ENCODE measurements around the gene TEK. TPM values are rescaled to one million over a fixed set of nuclear protein-coding genes. Genes with fewer than 3 reads are reported as not detected.
"Not testable (repeated sequence)": the region's sequence is repeated elsewhere in the genome, so short reads cannot be mapped to it uniquely, and the experiment has no call there.

TEK gene
- total and polyA plus RNA-seq, 9 of the 15 experiments (the other 6 are each of a cell fraction or from before 2014, with no cell fraction given): 0.03 to 0.13 (median 0.06) TPM

- TF ChIP-seq, protein P1, sequence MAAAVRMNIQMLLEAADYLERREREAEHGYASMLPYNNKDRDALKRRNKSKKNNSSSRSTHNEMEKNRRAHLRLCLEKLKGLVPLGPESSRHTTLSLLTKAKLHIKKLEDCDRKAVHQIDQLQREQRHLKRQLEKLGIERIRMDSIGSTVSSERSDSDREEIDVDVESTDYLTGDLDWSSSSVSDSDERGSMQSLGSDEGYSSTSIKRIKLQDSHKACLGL (CRISPR knock-in tag; IDR thresholded peaks at IDR 0.05; ENCODE audit: borderline replicate concordance, poor library complexity, severe bottlenecking): no peak
- TF ChIP-seq NFIC (IDR thresholded peaks at IDR 0.05): no peak
- TF ChIP-seq ZNF518B (CRISPR knock-in tag; IDR thresholded peaks at IDR 0.05): no peak
- TF ChIP-seq MCM7 (IDR thresholded peaks at IDR 0.05): no peak
- no peak for TF ChIP-seq ESRRA (IDR thresholded peaks at IDR 0.05; ENCODE audit: borderline replicate concordance, low read depth)
- TF ChIP-seq POLR3A (IDR thresholded peaks at IDR 0.05; ENCODE audit: borderline replicate concordance, extremely low read depth, insufficient read depth, insufficient read length): no peak
- TF ChIP-seq NR4A1 (CRISPR knock-in tag; IDR thresholded peaks at IDR 0.05): no peak
- no peak for TF ChIP-seq NR4A1 (tag; IDR thresholded peaks at IDR 0.05)
- no peak for TF ChIP-seq CXXC5 (CRISPR knock-in tag; IDR thresholded peaks at IDR 0.05)
- no peak for TF ChIP-seq UBTF (IDR thresholded peaks at IDR 0.05; ENCODE audit: borderline replicate concordance in 1 of 2, low read depth in 2 of 2, low read length in 2 of 2)
- TF ChIP-seq ZNF507 (tag; conservative IDR thresholded peaks at IDR 0.05): no peak
Observed at GRCh38 chr9:27090711-27091110, 18.3 kb upstream of the TEK start (continued).

GRCh38 chr9:27092496-27092895, 16.5 kb upstream of the TEK start:
- H4K20me1 ChIP-seq (replicated peaks; ENCODE audit: control insufficient read depth, insufficient read depth, low read length); DNase-seq (ENCODE audit: extremely low read depth in 1 of 4, low spot score in 3 of 4); H3K4me2 ChIP-seq (ENCODE audit: insufficient read depth, low read length); H3K27me3 ChIP-seq (ENCODE audit: control insufficient read depth in 2 of 2, insufficient read depth in 2 of 2, low read length in 2 of 2); H2AFZ ChIP-seq (ENCODE audit: low read depth, low read length); in situ Hi-C loops (cut with MboI); H3K9me1 ChIP-seq (ENCODE audit: control insufficient read depth, insufficient read depth, low read length); BruUV-seq (replicated peaks); POLR2A ChIA-PET; H3K4me1 ChIP-seq (replicated peaks in 1 of 2; ENCODE audit: control insufficient read depth in 2 of 2, insufficient read depth in 2 of 2, low read length in 2 of 2); ATAC-seq; H3K4me3 ChIP-seq; H3K79me2 ChIP-seq (ENCODE audit: control insufficient read depth, insufficient read depth, low read length); intact Hi-C loops (cut with micrococcal nuclease); H3K9me3 ChIP-seq (replicated peaks; ENCODE audit: control insufficient read depth, insufficient read depth, low read depth, low read length); H3K9ac ChIP-seq (ENCODE audit: insufficient read depth in 1 of 2, low read depth in 2 of 2, low read length in 2 of 2); H3K36me3 ChIP-seq (ENCODE audit: control insufficient read depth, insufficient read depth, low read length); CTCF ChIA-PET (ENCODE audit: low intra/inter-chr PET ratio); H3K27ac ChIP-seq (ENCODE audit: extremely low read depth, low read depth, low read length); FAIRE-seq: not testable (repeated sequence)
- no CpG with 5 or more reads among the region's 27 CpGs for WGBS (ENCODE audit: insufficient coverage, low coverage, missing lambda C conversion rate)
